Measurements from ENCODE around the gene DIS3L2. TPM values are rescaled to one million over a fixed set of nuclear protein-coding genes. Genes with fewer than 3 reads are reported as not detected.

DIS3L2 gene
- total RNA-seq, 1 experiment from 2014 or later: 28.5 TPM

GRCh38 chr2:231955758-231956472 is 5.6 kb upstream of the DIS3L2 start:
- Mint-ChIP-seq H3K36me3 (no peaks in the 10 kb centered on the region), H3K9me3 (peaks cover 8% of the 10 kb centered on the region), H3K27me3 (ENCODE audit: low read depth) (peaks cover 11% of the 10 kb centered on the region), H3K4me1 (peaks cover 3% of the 10 kb centered on the region), H3K4me3 (no peak overlapping the region), H3K27ac (no peak overlapping the region)
- ChIA-PET CTCF (no interaction called here), POLR2A (no interaction called here)
- DNase-seq (ENCODE audit: low spot score) (no peak), ATAC-seq (no peak)
- TF ChIP-seq MYBL2 (CRISPR knock-in tag; IDR thresholded peaks at IDR 0.05): no peak
- no peak for TF ChIP-seq RORB (CRISPR knock-in tag; IDR thresholded peaks at IDR 0.05)
- TF ChIP-seq SMAD3 (CRISPR knock-in tag; IDR thresholded peaks at IDR 0.05; ENCODE audit: borderline replicate concordance): no peak
- no peak for TF ChIP-seq IRF2 (CRISPR knock-in tag; IDR thresholded peaks at IDR 0.05; ENCODE audit: borderline replicate concordance, low read depth)
- TF ChIP-seq MLX (CRISPR knock-in tag; IDR thresholded peaks at IDR 0.05): no peak
- TF ChIP-seq USF1 (CRISPR knock-in tag; IDR thresholded peaks at IDR 0.05): no peak
- TF ChIP-seq TEAD4 (CRISPR knock-in tag; IDR thresholded peaks at IDR 0.05): no peak
- TF ChIP-seq ELF4 (CRISPR knock-in tag; IDR thresholded peaks at IDR 0.05; ENCODE audit: low read depth): no peak
- TF ChIP-seq ATF2 (CRISPR knock-in tag; IDR thresholded peaks at IDR 0.05; ENCODE audit: borderline replicate concordance, low read depth): no peak
- TF ChIP-seq EMX1 (CRISPR knock-in tag; IDR thresholded peaks at IDR 0.05): no peak
- no peak for TF ChIP-seq HMGA2 (CRISPR knock-in tag; IDR thresholded peaks at IDR 0.05)
- TF ChIP-seq GTF2I (CRISPR knock-in tag; conservative IDR thresholded peaks at IDR 0.05): no peak
- TF ChIP-seq HMGXB4 (CRISPR knock-in tag; IDR thresholded peaks at IDR 0.05): no peak
- no peak for TF ChIP-seq OVOL2 (CRISPR knock-in tag; IDR thresholded peaks at IDR 0.05; ENCODE audit: borderline replicate concordance)
- no peak for TF ChIP-seq NFYB (CRISPR knock-in tag; conservative IDR thresholded peaks at IDR 0.05; ENCODE audit: low read depth)
- TF ChIP-seq ZNF232 (CRISPR knock-in tag; IDR thresholded peaks at IDR 0.05): no peak
- no peak for TF ChIP-seq CREB1 (CRISPR knock-in tag; IDR thresholded peaks at IDR 0.05)
- TF ChIP-seq ATF3 (CRISPR knock-in tag; conservative IDR thresholded peaks at IDR 0.05): no peak
- no peak for TF ChIP-seq ZNF396 (CRISPR knock-in tag; IDR thresholded peaks at IDR 0.05; ENCODE audit: borderline replicate concordance)
- TF ChIP-seq ZNF121 (CRISPR knock-in tag; IDR thresholded peaks at IDR 0.05): no peak

GRCh38 chr2:231957913-231958763 is 3.4 kb upstream of the DIS3L2 start:
- ATAC-seq (no peak), DNase-seq (ENCODE audit: low spot score) (no peak)
- H3K4me1 Mint-ChIP-seq: peaks cover 8% of the 10 kb centered on the region
- H3K27me3 Mint-ChIP-seq (ENCODE audit: low read depth): peaks cover 18% of the 10 kb centered on the region
- no peak overlapping the region for H3K4me3 Mint-ChIP-seq
- no peak overlapping the region for H3K27ac Mint-ChIP-seq
- TF ChIP-seq GABPB1 (CRISPR knock-in tag; IDR thresholded peaks at IDR 0.05) (0 out of 2 replicates have a peak, but pooled peaks have one; percentile 37), EMX1 (CRISPR knock-in tag; IDR thresholded peaks at IDR 0.05) (no peak)
- CTCF ChIA-PET: no interaction called here
- no peaks in the 10 kb centered on the region for H3K36me3 Mint-ChIP-seq
- peaks cover 6% of the 10 kb centered on the region for H3K9me3 Mint-ChIP-seq
- POLR2A ChIA-PET: no interaction called here

All from WTC11 (cell line).